WTC11 (cell line): ENCODE results near the gene EPHB3.

Experiments
- JUN ChIP-seq: sonication (generic); formaldehyde crosslinking; IDR thresholded peaks from 2 replicates; pipeline ENCODE4 v1.8.0; 2023; ENCODE audit warnings: mild to moderate bottlenecking, missing genetic modification reagents
- TP53 ChIP-seq: sonication (generic); formaldehyde crosslinking; IDR thresholded peaks from 2 replicates; pipeline ENCODE4 v1.8.1; 2023; ENCODE audit warnings: mild to moderate bottlenecking, missing genetic modification reagents
- ZBTB21 ChIP-seq: sonication (generic); formaldehyde crosslinking; IDR thresholded peaks from 2 replicates; pipeline ENCODE4 v1.8.1; 2023; ENCODE audit warnings: mild to moderate bottlenecking, missing genetic modification reagents, borderline replicate concordance
- ZNF416 ChIP-seq: fragments of 250-450 bp; sonication (Bioruptor Pico); IDR thresholded peaks from 2 replicates; pipeline ENCODE4 v1.9.0; 2021; ENCODE audit warnings: mild to moderate bottlenecking, inconsistent platforms
- ZNF423 ChIP-seq: fragments of 250-450 bp; sonication (Bioruptor Pico); IDR thresholded peaks from 2 replicates; pipeline ENCODE4 v2.1.2; 2022; ENCODE audit warnings: mild to moderate bottlenecking, moderate library complexity
- TF ChIP-seq, protein P1 (sequence below): sonication (generic); formaldehyde crosslinking; IDR thresholded peaks from 2 replicates; pipeline ENCODE4 v1.8.1; 2022; ENCODE audit warnings: low read depth, missing genetic modification reagents, borderline replicate concordance
- TF ChIP-seq, protein P2 (sequence below): sonication (generic); formaldehyde crosslinking; IDR thresholded peaks from 2 replicates; pipeline ENCODE4 v1.8.1; 2023; ENCODE audit warnings: mild to moderate bottlenecking, missing genetic modification reagents, borderline replicate concordance
- TF ChIP-seq, protein P3 (sequence below): fragments of 200-600 bp; IDR thresholded peaks from 2 replicates; pipeline ENCODE4 v1.8.0; 2022; ENCODE audit warnings: antibody characterized with exemption
- TF ChIP-seq, protein P4 (sequence below): sonication (generic); formaldehyde crosslinking; IDR thresholded peaks from 2 replicates; pipeline ENCODE4 v1.8.1; 2023; ENCODE audit warnings: mild to moderate bottlenecking, missing genetic modification reagents, moderate library complexity
- TF ChIP-seq, protein P5 (sequence below): sonication (generic); formaldehyde crosslinking; IDR thresholded peaks from 2 replicates; pipeline ENCODE4 v1.8.0; 2022; ENCODE audit warnings: mild to moderate bottlenecking, missing genetic modification reagents
- TF ChIP-seq, protein P6 (sequence below): sonication (generic); formaldehyde crosslinking; IDR thresholded peaks from 2 replicates; pipeline ENCODE4 v1.8.0; 2023; ENCODE audit warnings: missing genetic modification reagents

DNA sequence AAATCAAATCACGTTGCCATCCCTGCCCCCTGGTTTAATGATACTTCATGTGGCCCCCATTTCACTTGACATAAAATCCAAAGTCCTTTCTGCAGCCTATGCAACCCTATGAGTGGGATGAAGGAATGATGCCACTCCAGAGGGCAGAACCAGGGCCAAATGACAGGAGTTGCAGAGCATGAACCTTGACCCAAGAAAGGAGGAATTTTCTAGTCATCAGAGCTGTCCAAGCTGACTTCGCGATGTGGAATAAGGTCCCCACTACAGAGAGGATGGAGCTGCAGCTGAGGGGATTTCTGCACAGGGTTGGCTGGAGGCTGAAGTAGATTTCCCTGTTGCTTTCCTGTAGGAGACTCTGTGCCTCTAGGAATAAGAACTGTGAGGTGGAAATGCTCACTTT is 15.8 kb upstream of the EPHB3 start:
- TF ChIP-seq, protein P1, sequence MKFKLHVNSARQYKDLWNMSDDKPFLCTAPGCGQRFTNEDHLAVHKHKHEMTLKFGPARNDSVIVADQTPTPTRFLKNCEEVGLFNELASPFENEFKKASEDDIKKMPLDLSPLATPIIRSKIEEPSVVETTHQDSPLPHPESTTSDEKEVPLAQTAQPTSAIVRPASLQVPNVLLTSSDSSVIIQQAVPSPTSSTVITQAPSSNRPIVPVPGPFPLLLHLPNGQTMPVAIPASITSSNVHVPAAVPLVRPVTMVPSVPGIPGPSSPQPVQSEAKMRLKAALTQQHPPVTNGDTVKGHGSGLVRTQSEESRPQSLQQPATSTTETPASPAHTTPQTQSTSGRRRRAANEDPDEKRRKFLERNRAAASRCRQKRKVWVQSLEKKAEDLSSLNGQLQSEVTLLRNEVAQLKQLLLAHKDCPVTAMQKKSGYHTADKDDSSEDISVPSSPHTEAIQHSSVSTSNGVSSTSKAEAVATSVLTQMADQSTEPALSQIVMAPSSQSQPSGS, result no peak
- TF ChIP-seq, protein P2, sequence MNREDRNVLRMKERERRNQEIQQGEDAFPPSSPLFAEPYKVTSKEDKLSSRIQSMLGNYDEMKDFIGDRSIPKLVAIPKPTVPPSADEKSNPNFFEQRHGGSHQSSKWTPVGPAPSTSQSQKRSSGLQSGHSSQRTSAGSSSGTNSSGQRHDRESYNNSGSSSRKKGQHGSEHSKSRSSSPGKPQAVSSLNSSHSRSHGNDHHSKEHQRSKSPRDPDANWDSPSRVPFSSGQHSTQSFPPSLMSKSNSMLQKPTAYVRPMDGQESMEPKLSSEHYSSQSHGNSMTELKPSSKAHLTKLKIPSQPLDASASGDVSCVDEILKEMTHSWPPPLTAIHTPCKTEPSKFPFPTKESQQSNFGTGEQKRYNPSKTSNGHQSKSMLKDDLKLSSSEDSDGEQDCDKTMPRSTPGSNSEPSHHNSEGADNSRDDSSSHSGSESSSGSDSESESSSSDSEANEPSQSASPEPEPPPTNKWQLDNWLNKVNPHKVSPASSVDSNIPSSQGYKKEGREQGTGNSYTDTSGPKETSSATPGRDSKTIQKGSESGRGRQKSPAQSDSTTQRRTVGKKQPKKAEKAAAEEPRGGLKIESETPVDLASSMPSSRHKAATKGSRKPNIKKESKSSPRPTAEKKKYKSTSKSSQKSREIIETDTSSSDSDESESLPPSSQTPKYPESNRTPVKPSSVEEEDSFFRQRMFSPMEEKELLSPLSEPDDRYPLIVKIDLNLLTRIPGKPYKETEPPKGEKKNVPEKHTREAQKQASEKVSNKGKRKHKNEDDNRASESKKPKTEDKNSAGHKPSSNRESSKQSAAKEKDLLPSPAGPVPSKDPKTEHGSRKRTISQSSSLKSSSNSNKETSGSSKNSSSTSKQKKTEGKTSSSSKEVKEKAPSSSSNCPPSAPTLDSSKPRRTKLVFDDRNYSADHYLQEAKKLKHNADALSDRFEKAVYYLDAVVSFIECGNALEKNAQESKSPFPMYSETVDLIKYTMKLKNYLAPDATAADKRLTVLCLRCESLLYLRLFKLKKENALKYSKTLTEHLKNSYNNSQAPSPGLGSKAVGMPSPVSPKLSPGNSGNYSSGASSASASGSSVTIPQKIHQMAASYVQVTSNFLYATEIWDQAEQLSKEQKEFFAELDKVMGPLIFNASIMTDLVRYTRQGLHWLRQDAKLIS (CRISPR knock-in tag), result no peak
- TF ChIP-seq, protein P3, sequence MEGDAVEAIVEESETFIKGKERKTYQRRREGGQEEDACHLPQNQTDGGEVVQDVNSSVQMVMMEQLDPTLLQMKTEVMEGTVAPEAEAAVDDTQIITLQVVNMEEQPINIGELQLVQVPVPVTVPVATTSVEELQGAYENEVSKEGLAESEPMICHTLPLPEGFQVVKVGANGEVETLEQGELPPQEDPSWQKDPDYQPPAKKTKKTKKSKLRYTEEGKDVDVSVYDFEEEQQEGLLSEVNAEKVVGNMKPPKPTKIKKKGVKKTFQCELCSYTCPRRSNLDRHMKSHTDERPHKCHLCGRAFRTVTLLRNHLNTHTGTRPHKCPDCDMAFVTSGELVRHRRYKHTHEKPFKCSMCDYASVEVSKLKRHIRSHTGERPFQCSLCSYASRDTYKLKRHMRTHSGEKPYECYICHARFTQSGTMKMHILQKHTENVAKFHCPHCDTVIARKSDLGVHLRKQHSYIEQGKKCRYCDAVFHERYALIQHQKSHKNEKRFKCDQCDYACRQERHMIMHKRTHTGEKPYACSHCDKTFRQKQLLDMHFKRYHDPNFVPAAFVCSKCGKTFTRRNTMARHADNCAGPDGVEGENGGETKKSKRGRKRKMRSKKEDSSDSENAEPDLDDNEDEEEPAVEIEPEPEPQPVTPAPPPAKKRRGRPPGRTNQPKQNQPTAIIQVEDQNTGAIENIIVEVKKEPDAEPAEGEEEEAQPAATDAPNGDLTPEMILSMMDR, result no peak
- no peak for TF ChIP-seq TP53 (CRISPR knock-in tag)
- TF ChIP-seq, protein P4, sequence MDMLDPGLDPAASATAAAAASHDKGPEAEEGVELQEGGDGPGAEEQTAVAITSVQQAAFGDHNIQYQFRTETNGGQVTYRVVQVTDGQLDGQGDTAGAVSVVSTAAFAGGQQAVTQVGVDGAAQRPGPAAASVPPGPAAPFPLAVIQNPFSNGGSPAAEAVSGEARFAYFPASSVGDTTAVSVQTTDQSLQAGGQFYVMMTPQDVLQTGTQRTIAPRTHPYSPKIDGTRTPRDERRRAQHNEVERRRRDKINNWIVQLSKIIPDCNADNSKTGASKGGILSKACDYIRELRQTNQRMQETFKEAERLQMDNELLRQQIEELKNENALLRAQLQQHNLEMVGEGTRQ (CRISPR knock-in tag), result no peak
- TF ChIP-seq ZBTB21 (CRISPR knock-in tag), result no peak
- TF ChIP-seq, protein P5, sequence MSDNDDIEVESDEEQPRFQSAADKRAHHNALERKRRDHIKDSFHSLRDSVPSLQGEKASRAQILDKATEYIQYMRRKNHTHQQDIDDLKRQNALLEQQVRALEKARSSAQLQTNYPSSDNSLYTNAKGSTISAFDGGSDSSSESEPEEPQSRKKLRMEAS (CRISPR knock-in tag), result no peak
- no peak for TF ChIP-seq ZNF416 (CRISPR knock-in tag)
- TF ChIP-seq, protein P6, sequence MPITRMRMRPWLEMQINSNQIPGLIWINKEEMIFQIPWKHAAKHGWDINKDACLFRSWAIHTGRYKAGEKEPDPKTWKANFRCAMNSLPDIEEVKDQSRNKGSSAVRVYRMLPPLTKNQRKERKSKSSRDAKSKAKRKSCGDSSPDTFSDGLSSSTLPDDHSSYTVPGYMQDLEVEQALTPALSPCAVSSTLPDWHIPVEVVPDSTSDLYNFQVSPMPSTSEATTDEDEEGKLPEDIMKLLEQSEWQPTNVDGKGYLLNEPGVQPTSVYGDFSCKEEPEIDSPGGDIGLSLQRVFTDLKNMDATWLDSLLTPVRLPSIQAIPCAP, result no peak
- no peak for TF ChIP-seq JUN (CRISPR knock-in tag)
- no peak for TF ChIP-seq ZNF423 (CRISPR knock-in tag)
